IMR-90 (cell line): ENCODE data around the gene DDX31. TPM values are rescaled to one million over a fixed set of nuclear protein-coding genes. Genes with fewer than 3 reads are reported as not detected.

Experiments used
- ATAC-seq: fragments of 200-7000 bp; cut with Tn5 transposase; 2 replicates; pipeline ENCODE4 v1.9.1; 2020; ENCODE audit warnings: low read depth, mild to moderate bottlenecking, moderate library complexity
- BruUV-seq: library from RNA; stranded (reverse); fragments of 400-500 nt; replicated peaks from 2 replicates; lab custom pipeline; 2021; lab: Mats Ljungman, UMichigan
- CTCF ChIA-PET: fragments of 300-600 bp; formaldehyde crosslinking; extraction: SDS; loops from one replicate; lab custom pipeline; 2021; ENCODE audit warnings: antibody characterized with exemption; lab: Yijun Ruan, JAX
- POLR2A ChIA-PET: fragments of 300-600 bp; sonication (Branson Sonifier 250); formaldehyde crosslinking; loops from one replicate; lab custom pipeline; 2022; ENCODE audit warnings: antibody characterized with exemption; ENCODE audit not compliant: unreplicated experiment; lab: Charles Lee
- DNase-seq: peaks from one replicate; pipeline ENCODE4 v3.0.0; 2013
- H2AFZ ChIP-seq: replicated peaks from 2 replicates; pipeline ENCODE3; 2013; ENCODE audit warnings: low read length, mild to moderate bottlenecking; ENCODE audit not compliant: poor library complexity
- H2AK5ac ChIP-seq: 2 replicates; pipeline ENCODE4 v1.6.1; 2013; ENCODE audit warnings: low read depth, low read length, inconsistent platforms
- H2AK9ac ChIP-seq: replicated peaks from 2 replicates; pipeline ENCODE3; 2013; ENCODE audit warnings: mild to moderate bottlenecking, low read depth, low read length, moderate library complexity; ENCODE audit not compliant: poor library complexity
- H2BK120ac ChIP-seq: 2 replicates; pipeline ENCODE4 v1.6.1; 2013; ENCODE audit warnings: low read depth, low read length, inconsistent platforms
- H2BK15ac ChIP-seq: 3 replicates; pipeline ENCODE4 v1.6.1; 2013; ENCODE audit warnings: low read depth, low read length, inconsistent platforms
- H2BK20ac ChIP-seq: 2 replicates; pipeline ENCODE4 v1.6.1; 2013; ENCODE audit warnings: low read depth, mild to moderate bottlenecking, inconsistent platforms, low read length, moderate library complexity
- H2BK5ac ChIP-seq: 2 replicates; pipeline ENCODE4 v1.6.1; 2013; ENCODE audit warnings: mild to moderate bottlenecking, low read depth, low read length, inconsistent platforms; ENCODE audit not compliant: poor library complexity, severe bottlenecking
- H3K14ac ChIP-seq: replicated peaks from 2 replicates; pipeline ENCODE4 v1.6.1; 2013; ENCODE audit warnings: low read depth, low read length, inconsistent platforms
- H3K18ac ChIP-seq: 2 replicates; pipeline ENCODE4 v1.6.1; 2013; ENCODE audit warnings: low read depth, low read length, control low read depth
- H3K23ac ChIP-seq: 2 replicates; pipeline ENCODE4 v1.6.1; 2013; ENCODE audit warnings: low read depth, low read length, inconsistent platforms
- H3K27ac ChIP-seq: 2 replicates; pipeline ENCODE4 v1.5.1; 2013; ENCODE audit warnings: mild to moderate bottlenecking, control low read depth, low read length; ENCODE audit not compliant: insufficient read depth
- H3K27me3 ChIP-seq: 2 replicates; pipeline ENCODE4 v1.6.1; 2013; ENCODE audit warnings: low read length; ENCODE audit not compliant: control insufficient read depth, insufficient read depth
- H3K36me3 ChIP-seq: 2 replicates; pipeline ENCODE4 v1.6.1; 2013; ENCODE audit warnings: low read length, mixed read lengths; ENCODE audit not compliant: control insufficient read depth, insufficient read depth
- H3K4ac ChIP-seq: 2 replicates; pipeline ENCODE4 v1.6.1; 2013; ENCODE audit warnings: low read depth, low read length, inconsistent platforms
- H3K4me1 ChIP-seq: 2 replicates; pipeline ENCODE4 v1.6.1; 2013; ENCODE audit warnings: low read length, mixed read lengths; ENCODE audit not compliant: control insufficient read depth, insufficient read depth
- H3K4me2 ChIP-seq: 2 replicates; pipeline ENCODE4 v1.6.1; 2013; ENCODE audit warnings: low read depth, mild to moderate bottlenecking, control low read depth, low read length, moderate library complexity
- H3K4me3 ChIP-seq: 2 replicates; pipeline ENCODE4 v1.5.1; 2013; ENCODE audit warnings: low read depth, mild to moderate bottlenecking, control low read depth, low read length, moderate library complexity; ENCODE audit not compliant: insufficient read depth
- H3K56ac ChIP-seq: 2 replicates; pipeline ENCODE4 v1.6.1; 2013; ENCODE audit warnings: low read length, inconsistent platforms; ENCODE audit not compliant: insufficient read depth; ENCODE audit errors: extremely low read depth
- H3K79me1 ChIP-seq, 2 experiments: 2 replicates each; pipeline ENCODE4 v1.6.1; 2013; ENCODE audit warnings: low read length in 2 of 2, inconsistent platforms in 1 of 2, low read depth in 1 of 2
- H3K9ac ChIP-seq: 2 replicates; pipeline ENCODE4 v1.6.1; 2013; ENCODE audit warnings: low read depth, low read length, control low read depth
- H3K9me1 ChIP-seq: 2 replicates; pipeline ENCODE4 v1.6.1; 2013; ENCODE audit warnings: low read length, inconsistent platforms; ENCODE audit not compliant: insufficient read depth
- H3K9me3 ChIP-seq: 2 replicates; pipeline ENCODE4 v1.6.1; 2013; ENCODE audit warnings: low read length; ENCODE audit not compliant: control insufficient read depth, insufficient read depth
- H4K20me1 ChIP-seq: 2 replicates; pipeline ENCODE4 v1.6.1; 2013; ENCODE audit warnings: low read length, inconsistent platforms; ENCODE audit not compliant: insufficient read depth
- H4K5ac ChIP-seq: 2 replicates; pipeline ENCODE4 v1.6.1; 2013; ENCODE audit warnings: mild to moderate bottlenecking, low read depth, low read length, control low read depth
- H4K8ac ChIP-seq, 2 experiments: 2 replicates each; pipeline ENCODE4 v1.6.1; 2013; ENCODE audit warnings: low read depth in 2 of 2, low read length in 2 of 2, control low read depth in 1 of 2, inconsistent platforms in 1 of 2
- H4K91ac ChIP-seq: 2 replicates; pipeline ENCODE4 v1.6.1; 2013; ENCODE audit warnings: low read depth, low read length, inconsistent platforms; ENCODE audit not compliant: insufficient read depth
- BHLHE40 ChIP-seq: fragments of 150-350 bp; IDR thresholded peaks from 2 replicates; pipeline ENCODE4 v1.6.1; 2016; ENCODE audit warnings: mild to moderate bottlenecking, low read depth, low read length
- CHD1 ChIP-seq: IDR thresholded peaks from 2 replicates; pipeline ENCODE4 v1.6.1; 2012; ENCODE audit warnings: low read depth, low read length, improper control_type of control experiment
- CTCF ChIP-seq: conservative IDR thresholded peaks from 2 replicates; pipeline ENCODE4 v1.5.1; 2012; ENCODE audit warnings: mild to moderate bottlenecking, low read depth, low read length, improper control_type of control experiment
- MAFK ChIP-seq: IDR thresholded peaks from 2 replicates; pipeline ENCODE4 v1.6.1; 2012; ENCODE audit warnings: low read depth, low read length, improper control_type of control experiment
- MXI1 ChIP-seq: IDR thresholded peaks from 2 replicates; pipeline ENCODE4 v1.6.1; 2012; ENCODE audit warnings: low read depth, mild to moderate bottlenecking, low read length, moderate library complexity, borderline replicate concordance
- NFE2L2 ChIP-seq: fragments of 150-350 bp; IDR thresholded peaks from 2 replicates; pipeline ENCODE4 v1.6.1; 2016; ENCODE audit warnings: low read depth, mild to moderate bottlenecking, low read length
- POLR2A ChIP-seq: IDR thresholded peaks from 2 replicates; pipeline ENCODE4 v1.6.1; 2012; ENCODE audit warnings: mild to moderate bottlenecking, low read depth, low read length
- RFX5 ChIP-seq: IDR thresholded peaks from 2 replicates; pipeline ENCODE4 v1.8.0; 2012; ENCODE audit warnings: low read depth, mild to moderate bottlenecking, low read length, moderate library complexity
- SMC3 ChIP-seq: fragments of 150-350 bp; IDR thresholded peaks from 2 replicates; pipeline ENCODE4 v1.6.1; 2016; ENCODE audit warnings: low read depth, mild to moderate bottlenecking, antibody characterized with exemption, low read length, moderate library complexity
- USF2 ChIP-seq: fragments of 150-350 bp; IDR thresholded peaks from 2 replicates; pipeline ENCODE4 v1.6.1; 2017; ENCODE audit warnings: mild to moderate bottlenecking, antibody characterized with exemption, low read length, low read depth
- WGBS, 2 experiments: methylation state at CpG; one replicate each; pipeline versions ENCODE4 v1.1.5 to v1.1.7; 2013; ENCODE audit warnings: missing lambda C conversion rate in 2 of 2; ENCODE audit not compliant: insufficient read length in 1 of 2; ENCODE audit errors: extremely low coverage in 2 of 2; 5-methylcytosine and 5-hydroxymethylcytosine counted together
- dilution Hi-C: fragments of 300-500 bp; cut with HindIII; formaldehyde crosslinking; loops from one replicate; pipeline ENCODE4 v1.14.3; 2018; ENCODE audit warnings: low sequenced_read_pairs; ENCODE audit not compliant: unreplicated experiment
- in situ Hi-C: fragments of 300-500 bp; cut with MboI; formaldehyde crosslinking; loops from 3 replicates; pipeline ENCODE4 v1.14.3; 2019; ENCODE audit warnings: low sequenced_read_pairs, inconsistent platforms, mixed read lengths
- intact Hi-C: fragments of 100-400 bp; cut with micrococcal nuclease; formaldehyde crosslinking; loops from 2 replicates; pipeline ENCODE4 v1.10.0; 2022
- polyA plus RNA-seq, 3 experiments: library from polyadenylated mRNA; depleted of rRNA; stranded (reverse); fragments of >200 nt; gene quantifications; 2 replicates each; pipeline ENCODE4 v1.2.3, GENCODE V29; 2012; ENCODE audit warnings: low replicate concordance in 1 of 3
- total RNA-seq: library from RNA; depleted of rRNA; stranded (reverse); fragments of >200 nt; gene quantifications from 2 replicates; pipeline ENCODE4 v1.2.3, GENCODE V29; 2012

DDX31 gene
- total and polyA plus RNA-seq, 2 of the 4 experiments (the other 2 are of a cell fraction), result 10.7 to 14.0 TPM

- DNase-seq (no peak), ATAC-seq (no peak)
- H2BK120ac ChIP-seq, result no peak overlapping the region
- no peak overlapping the region for H2AK9ac ChIP-seq
- H3K18ac ChIP-seq, result no peak overlapping the region
- no peak overlapping the region for H3K27ac ChIP-seq
- no peak overlapping the region for H2AK5ac ChIP-seq
- H3K79me1 ChIP-seq, result no peaks in the 10 kb centered on the region
- H3K36me3 ChIP-seq, result no peaks in the 10 kb centered on the region
- no peak overlapping the region for H2BK20ac ChIP-seq
- H2BK5ac ChIP-seq, result no peak overlapping the region
- no peak overlapping the region for H3K4me2 ChIP-seq
- no peak overlapping the region for H4K5ac ChIP-seq
- no peaks in the 10 kb centered on the region; the same call in 1 of the 2 replicates for H3K9me1 ChIP-seq
- dilution Hi-C loops, result no loop called here
- TF ChIP-seq SMC3 (no peak), CTCF (no peak), MXI1 (no peak), POLR2A (no peak), USF2 (no peak), RFX5 (no peak), BHLHE40 (no peak), NFE2L2 (no peak), MAFK (no peak), CHD1 (no peak)
- H3K4ac ChIP-seq, result no peak overlapping the region
- H3K4me1 ChIP-seq, result no peaks in the 10 kb centered on the region
- H4K8ac ChIP-seq, result no peak overlapping the region
- no peak overlapping the region for H3K23ac ChIP-seq
- no peak overlapping the region for H3K56ac ChIP-seq
- POLR2A ChIA-PET, result no interaction called here
- intact Hi-C loops, result no loop called here
- CTCF ChIA-PET, result no interaction called here
- no peak overlapping the region for H4K91ac ChIP-seq
- no peak overlapping the region for H2AFZ ChIP-seq
- no peak overlapping the region for H3K14ac ChIP-seq
- no peak overlapping the region for H3K9ac ChIP-seq
- H3K4me3 ChIP-seq, result no peak overlapping the region
- H3K9me3 ChIP-seq, result peaks cover 2% of the 10 kb centered on the region
- H4K20me1 ChIP-seq, result peaks cover 52% of the 10 kb centered on the region
- in situ Hi-C loops, result no loop called here
- H2BK15ac ChIP-seq, result no peak overlapping the region
- WGBS, 2 experiments, result 5% methylated on average over 14 of the region's 37 CpGs; no CpG with 5 or more reads in 1 of the 2 experiments
- BruUV-seq, result no TSS peak
- H3K27me3 ChIP-seq, result peaks cover 96% of the 10 kb centered on the region
Observed at GRCh38 chr9:132582786-132583583, 86.8 kb downstream of the DDX31 start.
